Endothelial cell of hepatic sinusoid (primary cell): ENCODE measurements around the gene CTSZ.
"Not testable (repeated sequence)": the region's sequence is repeated elsewhere in the genome, so short reads cannot be mapped to it uniquely, and the experiment has no call there.

Experiments
- in situ Hi-C: cut with HindIII; loops from 2 replicates; pipeline ENCODE4 v1.10.0; 2017; ENCODE audit warnings: low sequenced_read_pairs

The CTSZ gene

GRCh38 chr20:58982406-58983114 lies 24.5 kb downstream of the CTSZ start:
- in situ Hi-C loops: no loop called here

GRCh38 chr20:58981628-58982364 lies 25.3 kb downstream of the CTSZ start:
- in situ Hi-C loops: no loop called here

GRCh38 chr20:58980711-58981627 lies 26.1 kb downstream of the CTSZ start, which contains the start of gene NELFCD:
Gene NELFCD (plus strand): TSS chr20:58981256. CDS start chr20:58981310, 54 bp downstream.
- in situ Hi-C loops: no loop called here

DNA sequence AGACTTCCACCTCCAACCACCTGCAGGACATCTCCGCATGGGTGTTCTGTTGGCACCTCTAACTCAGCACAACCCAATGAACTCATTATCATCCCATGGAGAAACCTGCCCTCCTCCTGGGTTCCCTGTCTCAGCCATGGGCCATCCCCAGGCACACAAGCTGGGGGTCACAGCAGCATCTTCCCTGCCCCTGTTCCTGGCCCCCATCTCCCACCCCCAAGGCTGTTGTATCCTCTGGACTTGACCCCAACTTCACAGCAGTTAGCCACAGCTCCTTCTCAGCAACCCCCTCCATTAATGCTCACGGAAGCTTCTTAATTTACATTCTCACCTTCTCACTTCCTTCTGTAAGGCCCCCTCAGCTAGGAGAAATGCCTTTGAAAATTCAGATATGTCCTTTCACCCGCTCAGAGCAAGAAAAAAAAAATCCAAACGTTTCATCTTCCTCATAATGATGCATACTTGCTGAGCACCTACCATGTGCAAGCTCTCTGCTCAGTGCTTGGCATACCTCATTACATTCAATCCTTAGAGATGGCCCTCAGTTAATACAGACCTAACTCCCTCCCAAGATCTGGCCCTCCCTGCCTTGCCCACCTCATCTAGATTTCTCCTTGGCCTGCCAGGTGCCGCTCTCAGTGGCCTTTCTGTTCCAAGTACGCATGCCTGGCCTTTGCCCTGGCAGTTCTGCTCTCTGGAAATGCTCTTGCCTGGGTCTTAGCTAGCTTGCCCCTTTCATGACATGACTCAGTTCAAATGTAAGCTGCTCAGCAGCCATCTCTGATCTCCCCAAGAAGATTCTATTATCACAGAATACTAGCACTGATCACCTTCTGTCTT lies 28.5 kb downstream of the CTSZ start:
- in situ Hi-C loops: no loop called here

DNA sequence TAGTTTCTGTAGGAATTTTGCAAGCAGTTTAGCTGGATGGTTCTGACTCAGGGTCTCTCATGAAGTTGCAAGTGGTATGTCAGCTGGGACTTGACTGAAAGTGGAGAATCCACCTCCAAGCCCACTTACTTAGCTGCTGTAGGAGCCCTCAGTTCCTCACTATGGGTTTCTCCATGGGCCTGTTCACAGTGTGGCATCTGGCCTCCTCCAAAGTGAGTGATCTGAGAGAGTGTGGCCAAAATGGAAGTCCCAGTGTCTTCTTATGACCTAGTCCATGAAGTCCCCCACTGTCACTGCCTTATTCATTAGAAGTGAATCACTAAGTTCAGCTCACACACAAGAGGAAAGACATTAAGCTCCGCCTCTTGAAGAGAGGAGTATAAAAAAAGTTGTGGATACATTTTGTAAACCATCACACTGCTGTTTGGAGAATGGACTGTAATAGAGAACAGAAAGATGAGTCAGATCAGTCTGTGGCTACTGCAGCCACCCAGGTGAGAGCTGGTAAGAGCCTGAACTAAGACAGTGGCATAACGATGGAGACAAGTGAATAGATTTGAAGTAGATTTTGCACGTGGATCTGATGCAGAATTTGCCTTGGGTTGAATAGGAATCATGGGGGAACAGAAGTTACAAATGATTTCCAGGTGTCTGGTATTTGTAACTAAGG lies 30.9 kb downstream of the CTSZ start:
- in situ Hi-C loops: no loop called here

GRCh38 chr20:58975353-58975752 lies 31.7 kb downstream of the CTSZ start:
- in situ Hi-C loops: no loop called here

GRCh38 chr20:58973866-58974265 lies 33.2 kb downstream of the CTSZ start:
- in situ Hi-C loops: loop anchor here (5.0 kb wide), 3 partner anchors 33 to 102 kb away; partner anchors contain the start of gene CTSZ

- in situ Hi-C loops: loop anchor here (5.0 kb wide), 3 partner anchors 34 to 101 kb away; partner anchors contain the start of gene CTSZ
Measured at GRCh38 chr20:58973179-58973578, 33.9 kb downstream of the CTSZ start.

DNA sequence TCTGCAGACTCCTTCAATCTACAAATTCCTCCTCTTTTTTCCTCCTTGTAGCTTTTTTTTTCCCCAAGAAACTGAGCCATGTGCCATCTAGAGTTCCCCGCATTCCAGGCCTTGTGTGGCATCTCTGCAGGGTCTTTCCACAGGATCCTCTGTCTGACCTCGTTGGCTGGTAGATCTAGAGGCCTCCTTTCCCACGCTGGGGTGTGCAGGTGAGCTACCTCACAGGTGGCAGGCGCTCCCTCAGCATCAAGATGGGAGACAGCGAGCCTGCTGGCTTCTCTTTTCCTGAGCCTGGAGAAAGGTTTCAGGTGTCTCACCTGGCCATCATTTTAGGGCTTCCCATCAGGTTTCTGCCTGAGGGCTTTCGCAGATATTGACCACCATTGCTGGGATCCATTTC lies 35.6 kb downstream of the CTSZ start:
- in situ Hi-C loops: loop anchor here (5.0 kb wide), 3 partner anchors 36 to 99 kb away; partner anchors contain the start of gene CTSZ

- in situ Hi-C loops: loop anchor here (5.0 kb wide), 3 partner anchors 37 to 98 kb away; partner anchors contain the start of gene CTSZ
Measured at GRCh38 chr20:58970146-58970545, 36.9 kb downstream of the CTSZ start.

DNA sequence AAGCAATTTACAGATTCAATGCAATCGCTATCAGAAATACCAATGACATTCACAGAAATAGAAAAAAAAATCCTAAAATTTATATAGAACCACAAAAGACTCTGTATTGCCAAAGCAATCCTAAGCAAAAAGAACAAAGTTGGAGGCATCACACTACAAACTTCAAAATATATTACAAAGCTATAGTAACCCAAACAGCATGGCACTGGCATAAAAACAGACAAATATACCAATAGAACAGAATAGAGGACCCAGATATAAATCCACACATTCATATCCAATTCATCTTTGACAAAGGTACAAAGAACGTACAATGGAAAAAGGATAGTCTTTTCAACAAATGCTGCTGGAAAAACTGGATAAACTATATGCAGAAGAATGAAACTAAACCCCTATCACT lies 37.6 kb downstream of the CTSZ start:
- in situ Hi-C loops: no loop called here

- in situ Hi-C loops: no loop called here
Measured at GRCh38 chr20:58967652-58968429, 39.2 kb downstream of the CTSZ start.

DNA sequence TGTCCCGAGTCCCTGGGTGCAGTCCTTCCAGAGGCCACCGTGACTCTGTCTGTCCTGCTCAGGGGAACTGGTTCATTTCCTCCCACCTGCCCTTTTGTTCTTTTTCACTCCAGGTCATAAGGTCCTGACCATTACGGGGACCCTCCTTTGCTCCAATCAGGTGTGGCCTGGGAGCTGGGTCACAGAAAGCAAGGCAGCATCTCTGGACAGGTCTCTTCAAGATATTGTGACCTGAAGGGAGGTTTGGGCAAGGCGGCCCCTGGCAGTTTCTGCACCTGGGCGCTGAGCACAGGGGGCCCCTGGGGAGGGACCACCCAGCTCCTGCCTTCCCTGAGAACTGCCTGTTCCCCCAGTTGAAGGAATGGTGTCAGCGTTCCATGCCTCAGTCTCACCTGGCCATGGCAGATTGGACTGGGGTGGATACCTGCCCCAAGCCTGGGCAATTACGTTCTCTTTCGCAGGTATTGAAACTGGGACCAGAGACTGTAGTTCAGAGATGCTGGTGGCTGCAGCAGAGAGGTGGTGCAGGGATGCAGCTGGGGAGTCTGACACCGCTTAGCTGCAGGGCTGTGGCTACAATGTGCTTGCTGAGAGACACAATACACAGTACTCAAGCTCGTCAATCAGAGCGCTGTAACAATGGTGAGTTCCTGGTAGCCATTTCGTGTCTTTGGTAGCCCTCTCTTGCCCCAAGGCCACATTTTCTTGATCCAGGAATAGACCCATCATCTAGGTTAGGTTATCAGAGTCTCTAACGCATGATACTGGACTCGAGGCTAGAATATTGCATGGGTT lies 41.6 kb downstream of the CTSZ start:
- in situ Hi-C loops: no loop called here

- in situ Hi-C loops: not testable (repeated sequence)
Measured at GRCh38 chr20:58963922-58964321, 43.1 kb downstream of the CTSZ start.

DNA sequence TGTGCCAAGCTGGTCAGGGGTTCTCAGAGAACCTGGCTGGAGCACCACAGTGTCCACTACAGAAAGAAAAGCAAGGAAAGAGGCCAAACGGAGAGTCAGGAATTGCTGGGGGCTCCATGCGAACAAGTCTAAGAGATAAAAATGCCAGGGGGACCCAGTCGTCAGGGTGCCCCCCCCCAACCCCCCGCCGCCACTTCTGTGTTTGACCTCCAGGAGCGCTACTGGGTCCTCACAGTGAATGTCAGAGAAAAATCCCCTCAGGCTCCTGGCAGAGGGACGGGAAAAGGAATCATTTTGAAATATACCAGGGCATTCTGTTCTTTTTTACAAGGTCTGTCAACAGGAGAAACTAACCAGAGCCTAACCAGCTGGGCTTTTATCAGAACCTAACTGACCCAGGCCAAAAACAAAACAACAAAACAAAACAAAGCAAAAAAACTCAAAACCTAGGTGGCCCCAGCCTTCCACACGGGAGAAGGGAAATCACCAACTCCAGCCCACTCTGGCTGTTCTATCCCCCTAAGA lies 43.9 kb downstream of the CTSZ start:
- in situ Hi-C loops: no loop called here

DNA sequence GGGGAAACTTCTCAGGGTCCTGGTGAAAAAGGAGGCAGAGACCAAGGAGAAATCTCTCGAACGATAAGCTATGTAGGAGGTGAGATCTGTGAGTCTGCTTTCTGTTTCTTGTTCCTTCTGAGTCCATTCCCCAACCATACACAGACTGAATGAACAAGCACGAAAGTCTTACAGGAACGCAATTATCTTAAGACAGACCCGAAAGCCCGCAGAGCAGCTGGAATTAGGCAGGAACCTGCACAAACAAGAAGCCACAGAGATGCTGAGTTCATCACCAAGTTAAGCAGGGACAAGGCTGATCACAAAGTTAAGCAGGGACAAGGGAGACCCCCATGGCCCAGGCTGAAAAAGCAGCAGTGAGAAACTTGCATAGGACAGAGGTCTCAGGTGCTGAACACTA lies 47.4 kb downstream of the CTSZ start:
- in situ Hi-C loops: no loop called here

GRCh38 chr20:58956078-58956477 lies 51.0 kb downstream of the CTSZ start:
- in situ Hi-C loops: no loop called here

DNA sequence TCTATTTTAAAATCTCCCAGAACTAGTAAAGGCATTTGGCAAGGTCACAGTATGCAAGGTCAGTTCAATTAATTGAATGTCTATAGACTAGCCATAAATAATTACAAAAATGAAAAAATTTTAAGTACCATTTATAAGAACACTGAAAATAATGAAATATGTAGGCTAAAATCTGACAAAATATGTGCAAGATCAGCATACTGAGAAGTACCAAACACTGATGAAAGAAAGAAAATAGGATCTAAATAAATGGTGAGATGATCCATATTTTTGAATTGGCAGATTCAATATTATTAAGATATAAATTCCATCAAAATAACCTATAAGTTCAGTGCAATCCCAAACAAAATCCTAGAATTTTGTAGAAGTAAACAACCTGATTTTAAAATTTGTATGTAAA lies 54.0 kb downstream of the CTSZ start:
- in situ Hi-C loops: no loop called here
